NCI-H1417 treated with DMSO at 0.1 percent for 48 hours (cell line): ENCODE results near the gene STX12.
"Not testable (repeated sequence)": the region's sequence is repeated elsewhere in the genome, so short reads cannot be mapped to it uniquely, and the experiment has no call there.

Experiments
- DNase-seq: peaks from one replicate; lab custom pipeline; 2025; lab: John Stamatoyannopoulos, UW

Gene STX12

DNA sequence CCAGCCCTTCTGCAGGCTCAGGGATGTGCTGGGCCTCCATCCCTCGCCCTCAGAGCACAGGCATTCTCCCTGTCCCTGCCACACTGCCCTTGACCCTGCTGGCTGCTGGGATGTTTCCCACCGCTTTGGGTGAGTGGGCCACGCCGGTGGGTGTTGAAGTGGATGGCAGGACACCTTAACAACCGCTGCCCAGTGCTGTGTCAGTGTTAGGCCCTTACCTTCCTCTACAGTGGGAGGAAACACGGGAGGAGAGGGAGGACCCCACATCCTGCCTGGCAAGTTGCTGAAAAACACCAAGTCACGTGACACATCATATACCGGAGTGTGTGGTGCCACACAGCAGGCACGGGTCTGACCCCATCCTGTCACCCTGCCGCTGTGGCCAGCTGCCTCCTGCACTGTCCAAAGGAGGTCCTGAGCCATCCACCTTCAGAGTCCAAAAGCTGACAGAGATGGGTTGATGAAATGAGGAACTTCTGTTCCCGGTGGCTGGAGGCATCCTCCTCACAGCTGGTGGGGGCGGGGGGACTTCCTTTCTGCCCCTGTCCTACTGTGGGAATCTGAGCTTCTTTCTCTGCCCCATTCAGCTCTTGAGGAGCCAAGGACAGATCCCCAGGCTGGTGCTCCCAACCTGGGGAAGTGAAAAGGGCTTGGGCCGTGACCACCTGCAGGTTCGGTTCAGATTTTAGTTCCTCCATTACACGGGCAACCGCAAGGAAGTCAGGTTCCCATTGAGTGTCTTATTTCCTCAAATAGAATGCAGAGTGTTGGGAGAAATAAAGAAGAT lies 96.1 kb downstream of the STX12 start:
- no peak for DNase-seq

DNA sequence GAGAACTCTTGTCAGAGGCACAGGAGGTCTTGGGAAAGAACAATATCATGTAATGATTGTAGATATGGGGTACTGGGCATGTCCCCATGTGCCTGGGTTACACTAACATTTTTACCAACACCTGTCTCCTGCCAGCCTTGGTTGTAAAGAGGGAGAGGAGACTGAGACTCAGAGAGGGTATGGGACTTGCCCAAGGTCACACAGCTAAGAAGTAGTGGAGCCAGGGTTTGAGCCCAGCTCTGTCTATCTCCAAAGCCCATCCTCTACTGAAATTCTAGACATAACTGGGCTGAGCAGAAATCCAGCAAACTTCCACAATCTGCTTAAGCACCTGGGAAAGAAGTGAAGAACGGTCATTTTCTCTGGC lies 96.7 kb downstream of the STX12 start:
- no peak for DNase-seq

DNA sequence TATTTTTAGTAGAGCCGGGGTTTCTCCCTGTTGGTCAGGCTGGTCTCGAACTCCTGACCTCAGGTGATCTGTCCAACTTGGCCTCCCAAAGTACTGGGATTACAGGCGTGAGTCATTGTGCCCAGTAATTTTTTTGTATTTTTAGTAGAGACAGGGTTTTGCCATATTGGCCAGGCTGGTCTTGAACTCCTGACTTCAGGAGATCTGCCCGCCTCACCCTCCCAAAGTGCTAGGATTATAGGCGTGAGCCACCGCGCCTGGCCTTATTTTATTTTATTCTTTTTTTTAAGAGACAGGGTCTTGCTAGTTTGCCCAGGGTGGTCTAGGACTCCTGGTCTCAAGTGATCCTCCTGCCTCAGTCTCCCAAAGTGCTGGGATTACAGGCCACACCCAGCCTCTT lies 98.1 kb downstream of the STX12 start:
- not testable (repeated sequence) for DNase-seq

DNA sequence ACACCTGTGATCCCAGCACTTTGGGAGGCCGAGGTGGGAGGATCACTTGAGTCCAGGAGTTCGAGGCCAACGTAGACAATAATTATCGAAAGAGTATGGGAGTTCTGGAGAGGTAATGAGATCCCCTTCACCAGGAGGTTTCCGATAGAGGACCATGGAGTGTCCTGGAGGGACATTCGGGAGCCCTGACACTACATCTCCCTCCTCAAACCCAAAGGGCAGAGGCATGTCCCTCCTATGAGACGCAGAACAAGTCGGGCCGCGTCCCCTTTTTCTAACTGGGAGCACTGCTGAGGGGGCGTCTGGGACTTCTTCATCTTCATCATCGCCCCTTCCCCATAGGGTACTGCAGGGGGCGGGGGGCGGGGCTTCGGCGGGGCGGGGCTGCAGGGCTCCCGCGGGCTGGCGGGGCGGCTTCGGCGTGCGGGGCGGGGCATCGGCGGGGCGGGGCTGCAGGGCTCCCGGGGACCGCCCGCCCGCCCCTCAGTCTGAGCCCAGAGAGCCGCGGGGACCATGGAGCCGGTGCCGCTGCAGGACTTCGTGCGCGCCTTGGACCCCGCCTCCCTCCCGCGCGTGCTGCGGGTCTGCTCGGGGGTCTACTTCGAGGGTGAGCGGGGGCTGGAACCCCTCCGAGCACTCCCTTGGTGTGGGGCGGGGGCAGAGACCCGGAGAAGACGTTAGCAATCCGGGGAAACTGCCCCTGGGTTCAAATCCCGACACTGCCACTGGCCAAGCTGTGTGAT lies 99.2 kb downstream of the STX12 start, which contains the start of gene THEMIS2:
TSS of gene THEMIS2 (plus strand) at position 486 of the 743 bp plus-strand sequence. CDS start at position 514, 28 bp downstream.
- no peak for DNase-seq

DNA sequence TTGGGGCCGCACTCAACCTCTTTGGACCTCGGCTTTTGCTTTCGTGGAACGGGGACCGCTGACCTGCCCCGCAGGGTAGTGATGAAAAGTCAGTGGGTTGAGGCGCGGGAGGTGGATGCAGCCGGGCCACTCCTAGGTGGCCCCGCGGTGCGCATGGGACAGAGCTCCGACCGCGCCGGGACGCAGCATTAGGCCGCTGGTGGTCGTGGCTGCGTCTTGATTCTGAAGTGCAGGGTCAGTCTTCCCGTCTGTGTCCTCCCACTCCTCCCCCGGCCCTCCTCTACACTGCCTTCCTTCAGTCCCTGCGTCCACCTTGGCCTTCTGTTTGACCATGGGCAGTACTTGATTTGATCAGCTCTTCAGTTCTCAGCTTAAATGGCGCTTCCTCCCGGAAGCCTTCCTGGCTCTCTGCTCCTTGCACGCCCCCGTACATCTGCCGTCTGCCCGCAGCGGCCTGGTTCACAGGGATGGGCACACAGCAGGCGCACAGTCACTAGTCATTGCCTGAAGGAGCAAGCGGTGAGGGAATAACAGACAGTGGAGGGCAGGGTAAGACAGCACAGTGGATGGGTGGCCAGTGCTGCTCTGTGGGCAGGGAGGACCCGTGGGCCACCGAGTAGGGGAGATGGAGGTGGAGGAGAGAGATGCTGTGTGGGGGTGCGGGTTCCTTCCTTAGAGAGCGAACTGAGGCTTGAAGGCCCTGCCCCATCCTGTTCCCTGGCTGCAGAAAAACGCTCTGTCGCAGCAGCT lies 100.0 kb downstream of the STX12 start:
- DNase-seq = no peak

DNA sequence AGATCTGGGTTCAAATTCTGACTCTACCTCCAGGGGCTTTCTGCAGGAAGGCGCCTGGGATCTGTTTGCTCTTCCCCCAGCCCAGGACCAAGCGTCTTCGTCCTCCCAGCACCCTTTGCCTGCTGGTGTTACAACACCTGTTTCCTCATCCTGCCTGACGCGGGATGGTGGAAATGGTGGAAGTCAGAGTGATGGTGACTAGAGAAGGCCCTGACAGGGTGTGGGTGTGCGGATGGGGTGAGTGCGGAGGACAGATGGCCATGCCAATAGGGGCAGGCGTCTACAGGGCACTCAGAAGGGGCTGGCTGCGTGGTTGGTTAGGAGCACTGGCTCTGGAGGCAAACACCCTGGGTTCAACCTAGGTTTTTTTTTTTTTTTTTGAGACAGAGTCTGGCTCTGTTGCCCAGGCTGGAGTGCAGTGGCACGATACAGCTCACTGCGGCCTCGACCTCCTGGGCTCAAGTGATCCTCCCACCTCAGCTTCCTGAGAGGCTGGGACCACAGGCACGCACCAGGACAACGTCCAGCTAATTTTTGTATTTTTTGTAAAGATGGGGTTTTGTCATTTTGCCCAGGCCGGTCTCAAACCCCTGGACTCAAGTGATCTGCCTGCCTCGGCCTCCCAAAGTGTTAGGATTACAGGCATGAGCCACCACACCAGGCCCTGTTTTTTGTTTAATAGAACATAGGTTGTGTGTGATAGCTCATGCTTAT lies 100.8 kb downstream of the STX12 start:
- no peak for DNase-seq
